HG03469 (cell line): ENCODE results near the gene ARID1B.
"Not testable (repeated sequence)": the region's sequence is repeated elsewhere in the genome, so short reads cannot be mapped to it uniquely, and the experiment has no call there.

Source experiments
- ATAC-seq: cut with Tn5 transposase; IDR thresholded peaks from one replicate; pipeline ENCODE4 v1.9.1; 2021; ENCODE audit warnings: mild to moderate bottlenecking, moderate library complexity, moderate number of reproducible peaks; ENCODE audit not compliant: unreplicated experiment

The ARID1B gene

DNA sequence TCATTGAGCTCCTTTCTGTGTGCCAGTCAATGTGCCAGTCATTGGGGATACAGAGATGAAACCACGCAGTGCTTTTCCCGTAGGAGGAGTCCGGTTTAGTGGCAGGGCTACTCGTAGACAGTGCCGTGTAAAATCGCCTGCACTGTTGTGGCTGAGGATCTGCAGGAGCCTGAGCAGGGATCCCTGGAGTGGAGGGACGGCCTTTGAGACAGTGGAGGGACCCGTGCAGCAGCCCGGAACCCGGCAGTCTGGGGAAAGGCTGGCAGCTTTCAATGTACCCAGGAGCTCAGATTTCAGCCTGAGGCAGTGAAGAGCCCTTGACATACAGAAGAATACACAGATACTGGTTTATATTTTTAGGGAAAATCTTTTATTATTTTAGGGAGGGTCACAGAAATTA is 203.3 kb downstream of the ARID1B start:
- ATAC-seq, result no peak

DNA sequence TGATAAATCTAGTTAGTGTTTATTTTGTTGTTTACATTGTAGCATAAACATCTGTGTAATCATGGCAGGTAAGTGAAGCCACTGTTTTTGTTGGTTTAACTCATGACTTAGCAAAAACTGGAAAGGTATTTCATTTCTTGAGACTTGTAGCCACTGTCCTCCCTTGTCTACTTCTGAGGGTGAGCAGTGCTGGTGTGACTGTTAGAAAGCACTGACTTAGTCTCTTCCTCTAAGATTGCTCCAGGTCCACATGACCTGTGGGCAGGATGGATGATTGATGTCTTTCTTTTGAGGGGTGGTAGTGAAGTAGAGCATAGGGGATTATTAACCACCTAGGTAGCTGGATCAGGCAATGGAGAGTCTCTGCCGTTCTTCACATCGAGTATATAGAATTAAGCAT is 203.8 kb downstream of the ARID1B start:
- no peak for ATAC-seq

DNA sequence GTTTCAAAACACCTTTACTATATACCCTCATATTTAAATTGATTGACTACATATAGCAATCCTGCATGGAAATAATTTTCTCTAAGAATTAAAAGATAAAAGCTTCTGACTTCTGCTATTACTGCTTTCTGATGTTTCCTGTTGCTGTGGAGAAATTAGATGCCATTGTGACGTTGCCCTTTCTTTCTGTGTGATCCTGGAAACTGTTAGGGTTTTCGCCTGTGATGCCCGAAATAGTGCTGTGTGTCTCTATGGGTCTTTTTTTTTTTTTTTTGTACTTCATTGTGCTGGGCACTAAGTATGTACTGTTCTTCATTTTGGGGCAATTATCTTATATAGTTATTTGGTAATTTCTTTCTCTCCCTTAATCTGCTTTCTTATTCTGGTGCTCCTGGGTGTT is 205.0 kb downstream of the ARID1B start:
- ATAC-seq, result no peak

DNA sequence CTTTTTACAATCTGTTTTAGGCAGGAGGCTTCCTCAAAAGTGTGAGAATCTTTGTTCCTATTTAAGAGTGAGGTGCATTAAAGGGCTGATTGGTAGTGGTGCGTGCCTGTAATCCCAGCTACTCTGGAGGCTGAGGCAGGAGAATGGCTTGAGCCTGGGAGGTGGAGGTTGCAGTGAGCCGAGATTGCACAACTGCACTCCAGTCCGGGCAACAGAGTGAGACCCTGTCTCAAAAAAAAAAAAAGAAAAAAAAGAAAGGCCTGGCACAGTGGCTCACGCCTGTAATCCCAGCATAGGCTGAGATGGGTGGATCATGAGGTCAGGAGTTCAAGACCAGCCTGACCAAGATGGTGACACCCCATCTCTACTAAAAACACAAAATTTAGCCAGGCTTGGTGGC is 205.7 kb downstream of the ARID1B start:
- ATAC-seq, result not testable (repeated sequence)

DNA sequence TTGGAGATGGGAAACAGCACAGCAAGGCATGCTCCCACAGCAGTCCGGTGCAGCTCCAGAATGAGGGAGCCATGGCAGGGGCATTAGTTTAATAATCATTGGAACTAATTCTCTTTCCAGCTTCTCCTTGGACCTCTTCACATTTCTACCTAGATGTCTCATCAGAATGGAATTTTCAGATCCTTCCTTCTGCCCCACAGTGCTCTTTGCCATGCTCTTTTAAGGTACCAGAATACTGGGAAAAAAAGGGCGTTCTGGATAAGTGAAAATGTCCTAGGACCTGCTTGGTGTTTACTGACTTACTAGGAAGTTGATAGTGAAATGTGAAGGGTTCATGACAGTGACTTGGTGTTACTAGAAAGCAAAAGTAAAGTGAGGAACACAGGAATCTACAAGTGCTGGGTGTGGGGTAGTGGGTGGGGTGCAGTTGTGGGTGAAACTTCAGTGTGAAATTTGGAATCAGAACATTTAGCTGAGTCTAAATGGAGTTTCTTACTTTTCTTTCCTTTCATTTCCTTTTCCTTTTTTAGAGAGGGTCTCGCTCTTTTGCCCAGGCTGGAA is 207.1 kb downstream of the ARID1B start:
- no peak for ATAC-seq

DNA sequence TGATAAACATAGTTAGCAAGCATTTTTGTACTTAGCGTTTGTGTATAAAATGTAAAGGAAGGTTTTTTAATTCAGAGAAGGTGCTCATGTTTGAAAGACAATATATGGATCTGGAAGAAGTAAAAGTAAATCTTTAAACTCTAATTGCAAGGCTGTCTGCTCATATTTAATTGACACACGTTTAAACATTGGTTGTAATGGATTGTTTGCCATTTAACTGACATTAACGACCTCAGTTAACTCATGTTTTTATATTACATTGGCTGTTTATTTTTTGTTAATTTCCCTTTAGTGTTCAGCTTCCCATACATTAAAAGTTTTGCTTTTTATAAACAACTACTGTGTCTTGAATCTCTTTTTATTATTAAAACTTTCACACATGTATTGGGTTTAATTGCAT is 208.1 kb downstream of the ARID1B start:
- no peak for ATAC-seq

DNA sequence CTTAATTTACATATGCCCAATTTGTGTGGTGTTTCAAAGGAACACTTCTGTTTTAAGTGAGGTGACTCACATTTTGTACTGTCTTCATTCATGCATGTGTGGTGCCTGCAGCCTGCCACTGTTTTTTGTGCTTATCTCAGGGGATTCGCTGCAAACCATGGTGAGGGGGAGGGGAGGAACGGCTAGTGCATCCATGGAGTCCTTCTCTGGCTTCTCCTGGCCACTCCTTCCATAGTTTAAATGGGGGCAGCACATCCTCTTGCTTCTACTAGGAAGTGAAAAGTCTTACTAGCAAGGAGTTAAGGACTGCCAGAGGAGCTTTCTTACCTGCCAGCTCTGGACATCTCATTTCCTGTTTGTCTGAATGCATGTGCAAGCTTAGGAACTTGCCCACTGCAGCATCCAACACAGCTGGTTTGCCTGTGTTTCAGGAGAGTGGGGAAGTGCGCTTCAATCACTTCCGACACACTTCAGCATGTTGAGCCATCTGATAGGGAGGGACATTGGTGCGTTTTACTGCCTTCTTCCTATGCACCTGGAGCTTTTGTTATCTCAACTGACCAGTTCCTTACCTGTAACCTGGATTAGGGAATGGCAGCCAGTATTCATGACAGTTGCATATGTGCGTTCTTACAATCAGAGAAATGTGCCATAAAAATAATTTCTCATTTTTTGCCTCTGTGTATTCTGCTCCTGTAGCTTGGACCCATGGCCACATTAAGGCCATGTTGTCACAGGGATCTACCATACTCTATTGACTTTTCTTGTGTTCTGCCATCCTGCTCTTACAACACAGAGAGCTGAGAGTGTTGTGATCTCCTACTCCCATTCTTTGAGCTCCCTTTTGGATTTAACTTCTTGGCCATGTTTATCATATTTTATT is 211.3 kb downstream of the ARID1B start:
- ATAC-seq, result peak; percentile 64

DNA sequence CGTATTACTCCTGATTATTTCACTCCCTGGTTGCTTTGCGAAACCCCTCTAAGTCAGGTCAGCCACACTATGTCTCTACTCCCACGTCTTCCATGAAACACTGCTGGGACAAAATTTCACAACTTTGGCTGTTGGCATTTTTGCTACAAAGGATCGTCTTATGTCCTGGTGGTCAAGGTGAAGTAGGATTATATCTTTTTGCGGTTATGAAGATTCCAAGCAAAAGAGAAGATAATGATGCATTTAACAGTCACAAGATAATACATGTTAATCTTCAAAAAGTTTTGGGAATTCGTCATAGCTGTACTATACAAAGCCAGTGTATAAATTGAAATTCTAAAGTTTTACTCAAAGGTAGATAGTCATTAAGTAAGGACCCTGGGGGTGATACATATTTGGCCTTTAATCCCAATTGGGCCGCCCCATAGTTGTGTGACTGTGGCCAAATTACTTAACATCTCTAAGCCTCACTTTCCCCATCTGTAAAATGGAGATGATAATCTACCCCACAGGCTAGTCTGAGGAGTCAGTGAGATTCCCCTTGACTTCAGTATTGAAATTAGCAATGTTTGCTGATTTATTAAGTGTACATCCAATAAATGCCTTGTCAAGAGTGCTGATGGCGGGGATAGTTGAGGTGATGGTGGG is 212.1 kb downstream of the ARID1B start:
- ATAC-seq, result no peak

DNA sequence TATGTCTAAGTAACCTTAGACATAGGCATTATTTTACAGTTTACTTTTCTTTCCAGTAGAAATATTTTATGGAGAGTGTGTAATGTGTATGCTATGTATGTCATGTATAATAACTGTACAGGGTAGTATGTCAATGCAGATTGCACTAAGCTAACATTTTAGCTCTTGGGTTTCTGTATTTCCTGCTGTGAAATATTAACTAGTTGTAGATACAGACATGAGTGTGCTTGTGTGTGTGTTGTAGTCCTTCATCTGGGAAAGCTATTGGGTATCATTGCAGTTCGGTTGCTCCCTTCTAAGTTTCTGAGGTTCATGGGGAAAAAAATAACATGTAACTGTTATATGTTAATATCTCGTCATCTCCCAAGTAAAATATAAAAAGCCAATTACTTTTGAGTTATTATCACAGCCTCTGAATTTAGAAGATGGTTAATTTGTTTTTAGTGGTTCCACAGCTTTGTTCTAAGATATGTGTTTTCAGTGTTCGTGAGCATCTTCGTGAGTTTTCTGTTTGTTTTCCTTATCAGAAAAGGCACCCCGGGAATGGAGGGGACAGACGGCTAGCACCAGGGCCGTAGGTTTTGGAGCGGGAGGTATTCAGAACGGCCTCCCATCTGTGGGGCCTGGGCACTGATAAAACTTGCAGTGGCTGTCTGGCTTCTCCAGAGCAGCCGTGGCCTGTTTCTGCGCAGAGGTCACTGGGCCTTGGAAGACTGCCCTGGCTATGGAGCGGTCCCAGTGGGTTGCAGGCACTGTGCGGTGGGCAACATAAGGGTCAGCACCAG is 215.0 kb downstream of the ARID1B start:
- ATAC-seq, result no peak

DNA sequence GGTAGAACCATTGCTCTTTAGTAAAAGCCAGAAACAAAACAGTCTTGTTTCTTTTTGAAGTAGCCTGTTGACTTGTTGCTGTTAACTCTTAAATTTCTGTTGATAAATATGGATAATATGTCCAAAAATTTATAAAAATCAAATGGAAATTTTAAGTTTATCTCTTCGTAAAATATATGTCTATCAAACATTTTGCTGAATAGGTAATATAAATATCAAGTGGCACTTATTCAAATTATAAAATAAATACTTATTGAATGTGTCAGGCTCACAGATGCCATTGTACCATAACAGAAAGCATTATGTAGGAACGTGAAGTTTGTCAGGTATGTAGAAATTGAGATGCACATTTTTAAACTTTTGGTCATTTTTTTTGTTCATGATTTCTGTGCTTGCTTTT is 216.5 kb downstream of the ARID1B start:
- ATAC-seq, result no peak

DNA sequence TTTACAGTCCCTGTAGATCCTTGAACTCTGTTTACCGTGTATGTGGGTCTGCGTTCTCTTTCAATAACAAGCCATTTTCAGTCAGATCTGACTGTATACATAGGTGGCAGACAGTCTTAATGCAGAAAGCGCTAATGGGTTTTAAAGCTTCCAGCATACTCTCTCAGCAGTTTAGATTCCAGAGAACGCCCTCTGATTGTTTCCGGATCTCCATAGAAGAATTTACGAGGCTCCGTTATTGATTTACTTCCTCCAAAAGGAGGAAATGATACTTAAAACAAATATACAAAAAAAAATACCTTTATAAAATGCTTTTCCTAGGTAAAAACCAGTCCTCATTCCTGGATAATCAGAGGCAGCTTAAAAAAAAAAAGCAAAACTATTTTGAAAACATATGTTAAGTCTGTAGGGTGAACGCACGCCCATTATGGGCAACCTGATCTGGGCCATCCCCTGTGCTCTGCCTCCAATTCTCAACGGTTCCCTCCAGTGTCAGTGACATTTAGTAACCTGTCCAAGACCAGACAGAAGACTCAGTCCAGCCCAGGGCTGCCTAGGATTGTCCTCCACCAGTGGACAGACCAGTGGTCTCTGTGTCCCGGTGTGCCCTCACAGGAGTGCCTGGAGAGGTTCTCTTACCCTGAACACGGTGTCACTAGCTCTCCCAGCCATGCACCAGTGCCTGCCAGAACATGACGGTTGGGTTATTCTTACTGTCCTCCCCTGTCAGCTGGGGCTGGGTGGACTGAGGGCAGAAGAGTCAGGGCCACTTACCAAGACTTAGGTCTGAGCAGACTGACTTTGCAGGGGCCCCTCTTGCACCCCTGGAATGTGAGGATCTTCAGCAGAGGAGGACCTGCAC is 217.3 kb downstream of the ARID1B start:
- ATAC-seq, result no peak

DNA sequence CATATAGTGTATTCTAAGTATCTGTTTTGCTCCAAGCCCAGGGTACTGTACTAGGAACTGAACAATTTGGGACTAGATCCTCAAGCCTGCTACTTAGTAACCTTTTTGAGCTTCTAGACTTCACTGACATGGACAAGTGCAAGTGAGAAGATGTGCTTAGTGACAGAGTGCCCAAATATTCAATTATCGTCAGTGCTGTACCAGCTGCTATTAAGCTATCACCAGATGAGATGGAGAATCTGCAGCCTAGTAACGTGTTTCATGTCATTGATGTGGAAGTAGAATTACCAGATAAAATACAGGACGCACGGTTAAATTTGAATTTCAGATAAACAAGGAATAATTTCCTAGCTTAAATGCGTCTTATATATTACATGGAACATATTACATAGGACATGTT is 218.3 kb downstream of the ARID1B start:
- no peak for ATAC-seq

DNA sequence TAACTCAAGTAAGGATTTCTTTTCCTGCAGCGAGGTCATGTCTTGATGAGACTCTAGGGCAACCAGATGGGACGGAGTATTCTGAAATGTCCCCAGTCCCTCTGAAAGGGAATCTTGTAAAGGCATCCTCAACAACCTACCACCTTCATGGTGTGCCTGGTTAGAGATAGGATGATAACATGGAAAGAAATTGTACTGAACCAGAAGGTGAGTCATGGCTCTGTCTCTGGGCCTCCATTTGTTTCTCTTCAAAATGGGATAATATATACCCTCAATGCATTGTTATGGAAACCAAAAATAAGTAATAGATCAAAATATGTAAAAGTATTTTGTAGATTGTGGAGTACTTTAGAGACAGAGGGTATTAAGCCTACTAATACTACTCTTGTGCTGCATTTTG is 219.1 kb downstream of the ARID1B start:
- no peak for ATAC-seq

DNA sequence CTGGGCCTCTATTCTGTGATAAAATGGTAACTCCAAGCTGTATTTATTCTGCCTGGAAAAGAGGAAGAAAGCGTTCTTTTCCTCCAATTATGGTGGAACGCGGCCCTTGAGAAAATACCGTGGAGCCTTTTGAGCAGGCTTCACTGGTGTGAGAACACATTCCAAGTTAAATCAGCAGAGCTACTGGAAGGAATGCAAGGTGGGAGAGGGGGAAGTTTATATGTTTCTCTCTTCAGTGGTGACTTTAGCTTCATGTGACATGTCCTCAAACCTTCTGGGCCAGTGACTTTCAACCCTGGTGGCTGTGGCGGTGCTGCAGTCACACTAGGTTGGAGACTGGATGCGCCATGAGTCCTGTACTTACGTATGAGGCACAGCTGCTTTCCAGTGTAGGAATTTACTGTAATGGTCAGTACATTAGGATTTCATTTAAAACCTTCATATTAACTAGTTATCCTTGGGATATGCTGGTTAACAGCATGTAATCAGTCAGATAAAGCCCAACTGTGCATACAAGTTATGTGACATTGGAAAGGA is 221.7 kb downstream of the ARID1B start:
- ATAC-seq, result no peak

DNA sequence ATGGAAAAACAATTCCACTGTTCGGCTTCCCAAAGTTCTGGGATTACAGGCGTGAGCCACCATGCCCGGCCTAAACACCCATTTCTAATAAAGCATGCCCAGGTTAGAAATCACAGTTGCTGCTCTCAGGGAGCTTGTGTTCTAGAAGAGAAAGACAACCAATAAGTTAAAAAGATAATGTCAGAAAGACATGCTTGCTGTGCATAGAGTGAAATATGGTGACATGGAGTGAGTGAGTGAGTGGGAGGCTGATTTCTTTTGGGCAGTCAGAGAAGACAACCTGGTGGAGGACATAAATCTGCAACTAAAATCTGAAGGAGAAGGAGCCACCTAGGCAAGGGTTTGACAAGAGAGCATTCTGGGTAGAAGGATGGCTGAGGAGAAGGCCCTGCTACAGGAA is 222.6 kb downstream of the ARID1B start:
- ATAC-seq, result no peak

DNA sequence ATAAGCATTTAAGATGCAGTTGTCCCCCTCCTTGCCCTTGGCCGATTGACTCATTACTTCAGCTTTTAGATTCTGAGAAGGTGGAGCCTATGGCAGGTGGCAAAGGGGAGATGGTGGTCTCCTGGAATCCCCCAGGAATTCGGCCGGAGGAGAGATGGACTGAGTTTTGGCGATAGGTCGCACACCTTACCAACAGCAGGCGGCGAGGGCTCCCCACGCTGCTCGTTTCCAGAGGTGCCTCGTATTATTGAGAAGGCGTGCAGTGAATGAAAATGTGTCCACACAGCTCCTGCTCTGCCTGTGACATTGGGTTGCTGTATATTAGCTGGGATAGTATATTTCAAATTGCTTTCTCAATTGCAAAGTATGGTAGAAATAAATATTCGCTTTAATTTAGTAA is 224.5 kb downstream of the ARID1B start:
- ATAC-seq, result no peak

DNA sequence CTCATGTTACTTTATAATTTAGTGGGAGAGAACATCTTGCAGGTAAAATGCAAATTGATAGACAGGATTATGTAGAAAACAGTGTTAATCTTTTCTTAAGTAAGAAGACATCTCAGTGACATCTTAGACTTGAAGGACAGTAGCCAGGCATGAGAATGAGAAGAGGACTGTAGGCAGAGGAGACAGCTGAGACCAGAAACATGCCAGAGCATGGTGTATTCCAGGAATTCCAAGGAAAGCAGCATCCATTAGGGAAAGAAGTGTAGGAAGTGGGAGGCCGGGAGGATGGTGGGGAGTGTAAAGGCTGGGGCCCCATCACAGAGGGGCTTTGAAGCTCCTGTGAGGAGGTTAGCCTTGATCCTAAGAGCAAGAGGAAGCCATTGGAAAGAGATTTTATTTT is 225.6 kb downstream of the ARID1B start:
- ATAC-seq, result no peak

DNA sequence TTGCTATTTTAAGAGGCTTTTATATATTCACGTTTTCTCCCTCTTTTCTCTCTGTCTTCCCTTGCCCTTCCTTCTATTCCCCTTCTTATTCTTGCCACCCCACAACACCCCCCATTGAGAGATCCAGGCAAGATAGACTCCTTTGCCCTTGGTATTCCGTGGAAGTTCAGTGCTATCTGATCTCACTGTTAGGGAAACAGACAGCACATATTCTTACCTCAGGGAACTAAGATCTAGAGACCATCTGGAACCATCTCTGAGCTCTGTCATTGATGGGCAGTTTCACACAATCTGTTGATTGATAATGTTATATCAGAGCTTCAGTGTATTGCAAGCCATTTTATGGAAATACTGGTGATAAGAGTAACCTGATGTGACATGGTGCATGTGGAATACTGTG is 228.8 kb downstream of the ARID1B start:
- ATAC-seq, result no peak

DNA sequence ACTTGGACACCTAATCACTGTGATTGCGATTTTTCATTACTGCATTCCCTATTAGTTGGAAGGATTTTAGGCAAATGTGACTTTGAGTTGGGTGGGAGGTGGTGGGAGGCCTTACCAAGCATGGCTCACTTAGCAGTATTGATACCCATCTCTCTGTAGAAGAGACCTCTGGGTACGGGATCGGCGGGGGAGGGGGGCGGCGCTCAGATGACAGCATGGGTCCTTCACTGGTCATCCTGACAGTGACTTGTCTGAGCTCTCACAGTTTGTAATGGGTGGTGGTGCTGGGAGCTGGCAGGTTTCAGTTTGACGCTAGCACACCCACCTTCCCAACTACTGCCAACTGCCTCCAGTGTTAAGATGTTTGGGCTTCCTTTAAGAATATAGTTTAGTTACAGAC is 231.4 kb downstream of the ARID1B start:
- no peak for ATAC-seq

DNA sequence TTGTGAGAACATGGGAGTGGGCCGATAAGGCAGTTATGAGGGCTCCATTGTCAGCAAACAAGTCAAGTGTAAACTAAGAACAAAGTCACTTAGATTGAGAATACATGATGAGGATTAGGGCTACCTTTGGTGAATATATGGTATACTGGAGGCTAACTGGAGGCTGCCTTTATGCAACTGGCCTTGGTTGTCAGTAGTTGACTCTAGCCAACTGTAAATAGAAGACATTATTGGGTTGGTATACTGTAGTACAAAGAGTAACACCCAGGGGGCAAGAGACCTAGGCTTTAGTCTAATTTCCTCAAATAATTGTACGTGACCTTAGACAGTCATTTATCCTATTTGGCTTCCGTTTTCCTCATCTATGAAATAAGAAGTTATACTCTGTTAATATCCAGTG is 235.2 kb downstream of the ARID1B start:
- no peak for ATAC-seq
